Measurements from ENCODE around the gene NOVA1. TPM values are rescaled to one million over a fixed set of nuclear protein-coding genes. Genes with fewer than 3 reads are reported as not detected.

Gene NOVA1
- total RNA-seq, 1 experiment from 2014 or later: not detected

- intact Hi-C loops (cut with micrococcal nuclease; ENCODE audit: unreplicated experiment): no loop called here
- no peak for TF ChIP-seq CTCF (IDR thresholded peaks at IDR 0.05; ENCODE audit: unreplicated experiment)
- H3K27me3 Mint-ChIP-seq (ENCODE audit: unreplicated experiment): no peaks in the 10 kb centered on the region
- H3K9me3 Mint-ChIP-seq (ENCODE audit: low read depth, unreplicated experiment): peaks cover 5% of the 10 kb centered on the region
- no TSS peak for BruUV-seq (replicated peaks)
- no peak for DNase-seq
- no peak overlapping the region for H3K4me3 Mint-ChIP-seq (ENCODE audit: low read depth, unreplicated experiment)
- no peak overlapping the region for H3K27ac Mint-ChIP-seq (ENCODE audit: unreplicated experiment)
- no peaks in the 10 kb centered on the region for H3K36me3 Mint-ChIP-seq (ENCODE audit: insufficient read depth, unreplicated experiment)
- CTCF ChIA-PET: no interaction called here
- no peaks in the 10 kb centered on the region for H3K4me1 Mint-ChIP-seq (ENCODE audit: low read depth, unreplicated experiment)
Observed at GRCh38 chr14:26484562-26484961, 113.3 kb downstream of the NOVA1 start.

GRCh38 chr14:26478967-26479366 is 118.9 kb downstream of the NOVA1 start:
- Mint-ChIP-seq H3K36me3 (ENCODE audit: insufficient read depth, unreplicated experiment) (no peaks in the 10 kb centered on the region), H3K9me3 (ENCODE audit: low read depth, unreplicated experiment) (peaks cover 3% of the 10 kb centered on the region), H3K27ac (ENCODE audit: unreplicated experiment) (no peak overlapping the region), H3K4me3 (ENCODE audit: low read depth, unreplicated experiment) (no peak overlapping the region), H3K4me1 (ENCODE audit: low read depth, unreplicated experiment) (no peaks in the 10 kb centered on the region), H3K27me3 (ENCODE audit: unreplicated experiment) (no peaks in the 10 kb centered on the region)
- no peak for TF ChIP-seq CTCF (IDR thresholded peaks at IDR 0.05; ENCODE audit: unreplicated experiment)
- no peak for DNase-seq
- CTCF ChIA-PET: no interaction called here
- intact Hi-C loops (cut with micrococcal nuclease; ENCODE audit: unreplicated experiment): no loop called here
- no TSS peak for BruUV-seq (replicated peaks)

- no peak for DNase-seq
- Mint-ChIP-seq H3K4me3 (ENCODE audit: low read depth, unreplicated experiment) (no peak overlapping the region), H3K4me1 (ENCODE audit: low read depth, unreplicated experiment) (no peaks in the 10 kb centered on the region), H3K9me3 (ENCODE audit: low read depth, unreplicated experiment) (peaks cover 9% of the 10 kb centered on the region), H3K27me3 (ENCODE audit: unreplicated experiment) (no peaks in the 10 kb centered on the region), H3K27ac (ENCODE audit: unreplicated experiment) (no peak overlapping the region), H3K36me3 (ENCODE audit: insufficient read depth, unreplicated experiment) (no peaks in the 10 kb centered on the region)
- intact Hi-C loops (cut with micrococcal nuclease; ENCODE audit: unreplicated experiment): no loop called here
- TF ChIP-seq CTCF (IDR thresholded peaks at IDR 0.05; ENCODE audit: unreplicated experiment): no peak
- BruUV-seq (replicated peaks): no TSS peak
- CTCF ChIA-PET: no interaction called here
Observed at GRCh38 chr14:26466862-26467261, 131.0 kb downstream of the NOVA1 start.

- intact Hi-C loops (cut with micrococcal nuclease; ENCODE audit: unreplicated experiment): no loop called here
- no TSS peak for BruUV-seq (replicated peaks)
- Mint-ChIP-seq H3K9me3 (ENCODE audit: low read depth, unreplicated experiment) (peaks cover 9% of the 10 kb centered on the region), H3K4me1 (ENCODE audit: low read depth, unreplicated experiment) (no peaks in the 10 kb centered on the region), H3K4me3 (ENCODE audit: low read depth, unreplicated experiment) (no peak overlapping the region), H3K36me3 (ENCODE audit: insufficient read depth, unreplicated experiment) (no peaks in the 10 kb centered on the region), H3K27ac (ENCODE audit: unreplicated experiment) (no peak overlapping the region), H3K27me3 (ENCODE audit: unreplicated experiment) (no peaks in the 10 kb centered on the region)
- TF ChIP-seq CTCF (IDR thresholded peaks at IDR 0.05; ENCODE audit: unreplicated experiment): no peak
- CTCF ChIA-PET: no interaction called here
- DNase-seq: no peak
Observed at GRCh38 chr14:26463136-26463535, 134.7 kb downstream of the NOVA1 start.

GRCh38 chr14:26454105-26454504 is 143.7 kb downstream of the NOVA1 start:
- BruUV-seq (replicated peaks): no TSS peak
- Mint-ChIP-seq H3K9me3 (ENCODE audit: low read depth, unreplicated experiment) (peaks cover 6% of the 10 kb centered on the region), H3K4me1 (ENCODE audit: low read depth, unreplicated experiment) (no peaks in the 10 kb centered on the region), H3K27ac (ENCODE audit: unreplicated experiment) (no peak overlapping the region), H3K36me3 (ENCODE audit: insufficient read depth, unreplicated experiment) (no peaks in the 10 kb centered on the region), H3K27me3 (ENCODE audit: unreplicated experiment) (no peaks in the 10 kb centered on the region), H3K4me3 (ENCODE audit: low read depth, unreplicated experiment) (no peak overlapping the region)
- no peak for DNase-seq
- no peak for TF ChIP-seq CTCF (IDR thresholded peaks at IDR 0.05; ENCODE audit: unreplicated experiment)
- CTCF ChIA-PET: no interaction called here
- intact Hi-C loops (cut with micrococcal nuclease; ENCODE audit: unreplicated experiment): no loop called here

All from Calu3 (cell line).